ENCODE measurements around the gene DAPK1.

DNA sequence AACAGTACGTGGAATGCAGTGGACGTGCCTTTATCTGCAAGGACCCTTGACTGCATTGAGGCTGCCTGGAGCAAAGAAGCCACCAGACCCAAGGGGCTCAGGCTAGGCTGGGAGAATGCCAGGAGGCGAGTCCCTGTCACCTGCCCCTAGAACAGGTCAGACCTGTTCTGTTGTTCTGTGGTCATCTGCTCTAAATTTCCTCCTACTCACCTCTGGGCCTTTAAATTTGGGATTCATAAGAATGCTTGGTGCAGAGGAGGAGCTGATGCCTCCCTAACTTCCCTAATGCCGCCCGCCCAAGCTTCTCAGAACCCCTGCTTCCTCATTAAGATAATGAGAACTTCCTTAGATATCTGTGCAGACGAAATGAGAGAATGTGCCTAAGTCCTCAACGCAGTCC lies 32.0 kb downstream of the DAPK1 start:
- TF ChIP-seq TCF7 (IDR thresholded peaks at IDR 0.05; ENCODE audit: borderline replicate concordance) (no peak), E2F4 (IDR thresholded peaks at IDR 0.05; ENCODE audit: low read depth, low read length) (no peak), CTCF (IDR thresholded peaks at IDR 0.05 in 2 of 3, conservative IDR thresholded peaks at IDR 0.05 in 1 of 3; ENCODE audit: control insufficient read depth in 2 of 3, extremely low read depth in 1 of 3, insufficient read depth in 1 of 3, low read depth in 3 of 3, low read length in 3 of 3) (no peak), POLR2AphosphoS2 (IDR thresholded peaks at IDR 0.05; ENCODE audit: low read depth, low read length) (no peak), TBL1XR1 (IDR thresholded peaks at IDR 0.05; ENCODE audit: low read depth, low read length) (no peak), ZNF274 (IDR thresholded peaks at IDR 0.05; ENCODE audit: insufficient read depth, insufficient read length) (no peak), EZH2 (IDR thresholded peaks at IDR 0.05; ENCODE audit: borderline replicate concordance, control insufficient read depth, low read depth, low read length) (no peak), POLR2AphosphoS5 (IDR thresholded peaks at IDR 0.05; ENCODE audit: low read length) (no peak), ELK1 (IDR thresholded peaks at IDR 0.05; ENCODE audit: low read depth, low read length) (no peak), REST (IDR thresholded peaks at IDR 0.05; ENCODE audit: low read depth, low read length) (no peak)
- TF ChIP-seq, protein P1, sequence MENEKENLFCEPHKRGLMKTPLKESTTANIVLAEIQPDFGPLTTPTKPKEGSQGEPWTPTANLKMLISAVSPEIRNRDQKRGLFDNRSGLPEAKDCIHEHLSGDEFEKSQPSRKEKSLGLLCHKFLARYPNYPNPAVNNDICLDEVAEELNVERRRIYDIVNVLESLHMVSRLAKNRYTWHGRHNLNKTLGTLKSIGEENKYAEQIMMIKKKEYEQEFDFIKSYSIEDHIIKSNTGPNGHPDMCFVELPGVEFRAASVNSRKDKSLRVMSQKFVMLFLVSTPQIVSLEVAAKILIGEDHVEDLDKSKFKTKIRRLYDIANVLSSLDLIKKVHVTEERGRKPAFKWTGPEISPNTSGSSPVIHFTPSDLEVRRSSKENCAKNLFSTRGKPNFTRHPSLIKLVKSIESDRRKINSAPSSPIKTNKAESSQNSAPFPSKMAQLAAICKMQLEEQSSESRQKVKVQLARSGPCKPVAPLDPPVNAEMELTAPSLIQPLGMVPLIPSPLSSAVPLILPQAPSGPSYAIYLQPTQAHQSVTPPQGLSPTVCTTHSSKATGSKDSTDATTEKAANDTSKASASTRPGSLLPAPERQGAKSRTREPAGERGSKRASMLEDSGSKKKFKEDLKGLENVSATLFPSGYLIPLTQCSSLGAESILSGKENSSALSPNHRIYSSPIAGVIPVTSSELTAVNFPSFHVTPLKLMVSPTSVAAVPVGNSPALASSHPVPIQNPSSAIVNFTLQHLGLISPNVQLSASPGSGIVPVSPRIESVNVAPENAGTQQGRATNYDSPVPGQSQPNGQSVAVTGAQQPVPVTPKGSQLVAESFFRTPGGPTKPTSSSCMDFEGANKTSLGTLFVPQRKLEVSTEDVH (IDR thresholded peaks at IDR 0.05; ENCODE audit: low read depth, partially characterized antibody), result no peak
